WERI-Rb-1 (cell line): ENCODE results near the gene GALNT17.

Experiments
- DNase-seq: peaks from one replicate; pipeline ENCODE4 v3.0.0-alpha.2; 2020
- H3K27ac ChIP-seq: fragments of 250-450 bp; sonication (Bioruptor Pico); 2 replicates; pipeline ENCODE4 v1.5.1; 2020; ENCODE audit warnings: mild to moderate bottlenecking, moderate library complexity
- H3K27me3 ChIP-seq: fragments of 250-450 bp; sonication (Bioruptor Pico); 2 replicates; pipeline ENCODE4 v1.5.1; 2021; ENCODE audit warnings: mild to moderate bottlenecking, low read depth, moderate library complexity; ENCODE audit not compliant: insufficient read depth, severe bottlenecking
- H3K36me3 ChIP-seq: fragments of 250-450 bp; sonication (Bioruptor Pico); 2 replicates; pipeline ENCODE4 v1.5.1; 2020; ENCODE audit warnings: mild to moderate bottlenecking, moderate library complexity
- H3K4me3 ChIP-seq: 2 replicates; pipeline ENCODE4 v1.5.1; 2011; ENCODE audit warnings: low read depth, mild to moderate bottlenecking, control low read depth, low read length
- H3K9me3 ChIP-seq: fragments of 250-450 bp; sonication (Bioruptor Pico); 2 replicates; pipeline ENCODE4 v1.5.1; 2021; ENCODE audit warnings: mild to moderate bottlenecking, moderate library complexity; ENCODE audit not compliant: severe bottlenecking
- TF ChIP-seq, protein P1 (sequence below): IDR thresholded peaks from 2 replicates; pipeline ENCODE4 v1.5.1; 2011; ENCODE audit warnings: low read depth, mild to moderate bottlenecking, control low read depth, inconsistent platforms, low read length

Gene GALNT17

DNA sequence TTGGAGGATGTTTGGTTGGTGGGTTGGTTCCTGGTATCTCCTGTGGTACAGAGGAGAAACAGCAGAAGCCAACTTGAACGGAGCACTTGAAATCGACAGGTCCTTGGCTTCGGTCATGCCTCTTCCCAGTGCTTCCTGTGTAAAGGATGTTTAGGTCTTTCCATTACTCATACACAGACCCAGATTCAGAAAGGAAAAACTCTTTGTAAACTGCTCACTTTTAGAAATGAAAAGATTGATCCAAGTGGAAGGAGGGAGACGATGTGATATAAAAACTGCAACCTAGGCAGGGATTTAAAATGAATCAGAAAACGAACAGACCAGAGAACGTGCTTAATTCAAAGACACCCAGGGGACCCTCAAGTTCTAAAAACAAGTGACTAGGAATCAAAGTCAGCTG lies 338.4 kb downstream of the GALNT17 start:
- H3K4me3 ChIP-seq = no peak overlapping the region
- TF ChIP-seq, protein P1, sequence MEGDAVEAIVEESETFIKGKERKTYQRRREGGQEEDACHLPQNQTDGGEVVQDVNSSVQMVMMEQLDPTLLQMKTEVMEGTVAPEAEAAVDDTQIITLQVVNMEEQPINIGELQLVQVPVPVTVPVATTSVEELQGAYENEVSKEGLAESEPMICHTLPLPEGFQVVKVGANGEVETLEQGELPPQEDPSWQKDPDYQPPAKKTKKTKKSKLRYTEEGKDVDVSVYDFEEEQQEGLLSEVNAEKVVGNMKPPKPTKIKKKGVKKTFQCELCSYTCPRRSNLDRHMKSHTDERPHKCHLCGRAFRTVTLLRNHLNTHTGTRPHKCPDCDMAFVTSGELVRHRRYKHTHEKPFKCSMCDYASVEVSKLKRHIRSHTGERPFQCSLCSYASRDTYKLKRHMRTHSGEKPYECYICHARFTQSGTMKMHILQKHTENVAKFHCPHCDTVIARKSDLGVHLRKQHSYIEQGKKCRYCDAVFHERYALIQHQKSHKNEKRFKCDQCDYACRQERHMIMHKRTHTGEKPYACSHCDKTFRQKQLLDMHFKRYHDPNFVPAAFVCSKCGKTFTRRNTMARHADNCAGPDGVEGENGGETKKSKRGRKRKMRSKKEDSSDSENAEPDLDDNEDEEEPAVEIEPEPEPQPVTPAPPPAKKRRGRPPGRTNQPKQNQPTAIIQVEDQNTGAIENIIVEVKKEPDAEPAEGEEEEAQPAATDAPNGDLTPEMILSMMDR = no peak
- no peak for DNase-seq
- no peak overlapping the region for H3K27ac ChIP-seq
- no peaks in the 10 kb centered on the region for H3K36me3 ChIP-seq
- peaks cover 10% of the 10 kb centered on the region for H3K9me3 ChIP-seq
- peaks cover 3% of the 10 kb centered on the region for H3K27me3 ChIP-seq

DNA sequence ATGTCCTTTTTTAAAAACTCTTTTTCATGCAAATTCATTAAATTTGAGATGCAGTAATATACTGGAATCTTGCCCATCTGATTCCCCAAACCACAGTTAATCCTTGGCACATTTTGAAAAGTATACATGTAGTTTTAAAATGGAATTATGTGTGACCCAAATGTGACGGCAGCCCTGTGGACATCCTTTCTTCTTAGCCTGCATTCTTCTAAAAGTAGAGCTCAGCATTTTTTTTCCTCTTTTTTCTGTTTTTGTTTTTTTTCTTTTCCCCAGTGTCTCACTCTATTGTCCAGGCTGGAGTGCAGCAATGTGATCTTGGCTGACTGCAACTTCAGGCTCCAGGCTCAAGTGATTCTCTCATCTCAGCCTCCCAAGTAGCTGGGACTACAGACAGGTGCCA lies 338.9 kb downstream of the GALNT17 start:
- peaks cover 7% of the 10 kb centered on the region for H3K27me3 ChIP-seq
- no peak overlapping the region for H3K4me3 ChIP-seq
- no peak for DNase-seq
- peaks cover 10% of the 10 kb centered on the region for H3K9me3 ChIP-seq
- H3K36me3 ChIP-seq = no peaks in the 10 kb centered on the region
- TF ChIP-seq, protein P1 = no peak
- H3K27ac ChIP-seq = no peak overlapping the region

DNA sequence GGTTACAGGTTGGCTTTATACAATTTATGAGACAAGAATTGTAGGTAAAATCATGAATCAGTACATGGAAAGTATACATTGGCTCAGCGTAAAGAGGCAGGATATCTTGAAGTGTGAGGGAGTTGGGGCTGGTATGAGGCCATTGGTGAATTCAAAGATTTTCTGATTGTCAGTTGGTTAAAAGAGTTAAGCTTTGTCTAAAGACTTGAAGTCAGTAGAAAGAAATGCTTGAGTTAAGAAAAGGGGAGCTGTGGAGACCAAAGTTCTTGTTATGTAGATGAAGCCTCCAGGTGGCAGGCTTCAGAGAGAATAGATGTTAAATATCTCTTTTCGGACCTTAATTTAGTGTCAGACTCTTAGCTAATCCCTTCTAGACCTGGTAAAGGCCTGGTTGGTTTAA lies 341.0 kb downstream of the GALNT17 start:
- H3K4me3 ChIP-seq = no peak overlapping the region
- H3K27me3 ChIP-seq = peaks cover 4% of the 10 kb centered on the region
- H3K27ac ChIP-seq = no peak overlapping the region
- H3K9me3 ChIP-seq = peaks cover 10% of the 10 kb centered on the region
- TF ChIP-seq, protein P1 = no peak
- no peak for DNase-seq
- H3K36me3 ChIP-seq = no peaks in the 10 kb centered on the region

DNA sequence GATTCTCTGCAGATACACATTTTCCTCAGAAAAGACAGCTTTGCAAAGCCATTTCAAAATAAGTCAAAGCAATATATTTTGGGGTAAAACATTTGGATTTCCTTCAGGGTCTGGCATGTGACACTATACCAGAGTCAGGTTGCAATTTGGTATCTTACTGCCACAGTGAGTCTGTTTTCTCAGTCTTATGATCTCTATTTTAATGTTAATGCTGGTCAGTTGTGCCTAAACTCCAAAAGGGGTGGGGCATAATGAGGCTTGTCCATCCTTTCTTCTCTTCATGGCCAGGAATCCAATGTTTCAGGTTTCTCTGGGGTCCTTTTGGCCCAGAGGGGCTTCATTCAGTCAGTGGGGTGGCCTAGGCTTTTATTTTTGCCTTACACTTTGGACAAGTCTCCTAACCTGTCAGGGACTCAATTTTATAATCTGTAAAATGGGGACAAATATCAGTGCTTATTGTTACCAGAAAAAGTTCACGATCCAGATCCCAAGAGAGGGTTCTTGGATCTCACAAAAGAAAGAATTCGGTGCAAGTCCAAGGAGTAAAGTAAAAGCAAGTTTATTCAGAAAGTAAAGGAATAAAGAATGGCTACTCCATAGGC lies 341.5 kb downstream of the GALNT17 start:
- H3K27me3 ChIP-seq = peaks cover 4% of the 10 kb centered on the region
- H3K36me3 ChIP-seq = no peaks in the 10 kb centered on the region
- no peak overlapping the region for H3K4me3 ChIP-seq
- TF ChIP-seq, protein P1 = no peak
- H3K27ac ChIP-seq = no peak overlapping the region
- H3K9me3 ChIP-seq = peaks cover 10% of the 10 kb centered on the region
- no peak for DNase-seq

DNA sequence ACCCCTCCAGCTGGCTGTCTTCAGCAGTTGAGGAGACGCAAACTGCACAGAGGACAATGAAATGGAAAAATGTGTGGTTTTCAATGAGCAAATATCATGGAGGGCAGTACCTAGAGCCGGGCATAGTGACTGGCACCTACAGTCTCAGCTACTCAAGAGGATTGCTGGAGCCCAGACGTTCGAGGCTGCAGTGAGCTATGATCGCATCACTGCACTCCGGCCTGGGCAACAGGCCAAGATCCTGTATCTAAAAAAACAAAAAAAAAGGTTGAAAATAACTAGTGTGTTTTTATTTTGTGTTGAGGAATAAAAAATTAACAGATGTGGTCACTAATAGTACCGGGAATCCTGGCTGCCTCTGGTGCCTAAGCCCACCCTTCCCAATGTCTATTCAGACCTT lies 345.5 kb downstream of the GALNT17 start:
- Histone ChIP-seq H3K9me3 (peaks cover 10% of the 10 kb centered on the region), H3K27me3 (peaks cover 4% of the 10 kb centered on the region), H3K27ac (no peak overlapping the region), H3K36me3 (no peaks in the 10 kb centered on the region), H3K4me3 (no peak overlapping the region)
- TF ChIP-seq, protein P1 = no peak
- DNase-seq = no peak

DNA sequence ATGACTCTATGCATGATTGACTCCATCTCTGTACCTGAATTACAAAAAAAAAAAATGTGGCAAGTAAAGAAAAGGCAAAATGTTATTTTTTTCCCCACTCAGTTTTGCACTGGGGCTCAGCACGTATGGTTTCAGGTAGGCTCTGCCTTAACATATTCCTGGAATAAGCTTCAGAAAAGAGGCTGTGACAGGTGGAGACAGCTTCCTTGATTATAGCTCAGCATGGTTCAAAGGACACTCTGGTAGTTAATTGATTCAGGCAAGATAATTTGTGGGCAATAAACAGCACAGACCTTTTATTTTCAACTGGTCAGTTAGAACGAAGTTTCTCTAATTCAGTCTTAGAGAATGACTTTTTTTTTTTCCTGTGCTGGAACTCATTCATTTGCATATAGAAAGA lies 347.3 kb downstream of the GALNT17 start:
- DNase-seq = no peak
- Histone ChIP-seq H3K27me3 (peaks cover 4% of the 10 kb centered on the region), H3K4me3 (no peak overlapping the region), H3K36me3 (no peaks in the 10 kb centered on the region), H3K27ac (no peak overlapping the region), H3K9me3 (peaks cover 10% of the 10 kb centered on the region)
- TF ChIP-seq, protein P1 = no peak
